ENCODE measurements around the gene NEK1.

GRCh38 chr4:169658196-169658595 lies 45.8 kb upstream of the NEK1 start:
- TF ChIP-seq CTCF (conservative IDR thresholded peaks at IDR 0.05; ENCODE audit: low read length) (no peak), EZH2phosphoT487 (IDR thresholded peaks at IDR 0.05; ENCODE audit: borderline replicate concordance) (no peak)

Measured in Loucy (cell line).